Karpas-422 (cell line): ENCODE data around the gene C2CD4C. TPM values are rescaled to one million over a fixed set of nuclear protein-coding genes. Genes with fewer than 3 reads are reported as not detected.

Experiments used
- DNase-seq: peaks from one replicate; pipeline ENCODE4 v3.0.0-alpha.2; 2015
- H2AFZ ChIP-seq: fragments of 200-600 bp; sonication (generic); 2 replicates; pipeline ENCODE4 v1.6.1; 2014; ENCODE audit warnings: antibody characterized with exemption, low read length, mixed read lengths
- H3K27ac ChIP-seq: fragments of 200-600 bp; sonication (generic); 2 replicates; pipeline ENCODE4 v1.5.1; 2014; ENCODE audit warnings: mild to moderate bottlenecking, low read length, moderate library complexity
- H3K27me3 ChIP-seq: fragments of 200-600 bp; sonication (generic); 2 replicates; pipeline ENCODE4 v1.6.1; 2014; ENCODE audit warnings: low read length, mixed read lengths
- H3K36me3 ChIP-seq: fragments of 200-600 bp; sonication (generic); 2 replicates; pipeline ENCODE4 v1.6.1; 2014; ENCODE audit warnings: low read length, mixed read lengths; ENCODE audit not compliant: insufficient read depth
- H3K4me1 ChIP-seq: fragments of 200-600 bp; sonication (generic); 2 replicates; pipeline ENCODE4 v1.6.1; 2014; ENCODE audit warnings: mild to moderate bottlenecking, low read length, mixed read lengths
- H3K4me2 ChIP-seq: fragments of 200-600 bp; sonication (generic); 2 replicates; pipeline ENCODE4 v1.6.1; 2014; ENCODE audit warnings: low read length, low read depth, mild to moderate bottlenecking; ENCODE audit not compliant: poor library complexity, severe bottlenecking
- H3K4me3 ChIP-seq: fragments of 200-600 bp; sonication (generic); 2 replicates; pipeline ENCODE4 v1.5.1; 2014; ENCODE audit warnings: mild to moderate bottlenecking, antibody characterized with exemption, low read length, mixed read lengths
- H3K79me2 ChIP-seq: fragments of 200-600 bp; sonication (generic); 2 replicates; pipeline ENCODE4 v1.6.1; 2014; ENCODE audit warnings: mild to moderate bottlenecking, low read length, mixed read lengths
- H3K9ac ChIP-seq: fragments of 200-600 bp; sonication (generic); 2 replicates; pipeline ENCODE4 v1.6.0; 2014; ENCODE audit warnings: low read length
- H3K9me2 ChIP-seq: fragments of 200-600 bp; sonication (generic), shearing (Covaris generic); replicated peaks from 2 replicates; pipeline ENCODE4 v1.6.0; 2014; ENCODE audit warnings: mild to moderate bottlenecking, low read length, moderate library complexity; ENCODE audit not compliant: insufficient read depth
- H3K9me3 ChIP-seq: fragments of 300-700, 200-600 bp; sonication (generic); 2 replicates; pipeline ENCODE4 v1.6.1; 2014; ENCODE audit warnings: low read length, mixed read lengths
- H4K20me1 ChIP-seq: fragments of 200-600 bp; sonication (generic); 2 replicates; pipeline ENCODE4 v1.6.1; 2014; ENCODE audit warnings: mild to moderate bottlenecking, antibody characterized with exemption, low read length, low read depth; ENCODE audit not compliant: insufficient read depth
- total RNA-seq: library from RNA; depleted of rRNA; stranded (reverse); fragments of >200 nt; shearing (Covaris generic); gene quantifications from 2 replicates; pipeline ENCODE4 v1.2.3, GENCODE V29; 2014; ENCODE audit warnings: low replicate concordance; rRNA removed

Gene C2CD4C
- total RNA-seq, result not detected in 2 replicates

DNA sequence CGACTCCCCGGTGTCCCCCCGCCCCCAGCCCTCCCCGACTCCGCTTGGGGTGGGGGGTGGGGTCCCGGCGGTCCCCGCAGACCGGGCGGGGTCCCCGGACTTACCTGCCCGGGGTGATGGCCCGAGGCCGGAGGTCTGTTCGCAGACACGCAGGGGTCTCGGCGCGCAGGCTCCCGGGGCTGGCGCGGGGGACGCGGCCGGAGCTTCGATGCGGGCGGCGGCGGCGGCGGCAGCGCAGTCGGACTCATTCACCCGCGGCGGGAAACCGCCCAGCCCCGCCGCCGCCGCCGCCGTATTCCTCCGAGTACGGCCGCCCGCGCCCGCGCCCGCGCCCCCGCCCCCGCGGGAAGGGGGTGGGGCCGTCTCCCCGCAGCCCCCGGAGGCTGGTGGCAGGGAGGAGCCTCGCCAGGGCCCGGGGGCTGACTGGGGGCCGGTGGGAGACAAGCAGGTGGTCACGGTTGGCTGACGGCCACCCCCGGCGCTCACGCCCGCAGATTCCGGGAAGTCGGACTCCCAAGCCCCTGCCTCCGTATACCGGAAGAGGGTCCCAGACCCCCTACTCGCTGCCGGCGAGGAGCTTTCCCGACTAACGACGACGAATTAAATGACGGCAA, at the start of gene C2CD4C:
Gene C2CD4C, minus strand, starts transcription at position 246 of the 614 bp plus-strand sequence. CDS start 786 bp downstream, outside the sequence.
- no peaks in the 10 kb centered on the region for H3K36me3 ChIP-seq
- no peaks in the 10 kb centered on the region for H4K20me1 ChIP-seq
- no peaks in the 10 kb centered on the region for H3K9me3 ChIP-seq
- H2AFZ ChIP-seq, result no peak within 1 kb of the TSS
- H3K4me1 ChIP-seq, result no peaks in the 10 kb centered on the region
- H3K4me2 ChIP-seq, result no peak within 1 kb of the TSS
- H3K27me3 ChIP-seq, result no peaks in the 10 kb centered on the region
- no peaks in the 10 kb centered on the region for H3K9me2 ChIP-seq
- H3K27ac ChIP-seq, result no peak within 1 kb of the TSS
- H3K79me2 ChIP-seq, result no peaks in the 10 kb centered on the region
- H3K4me3 ChIP-seq, result no peak within 1 kb of the TSS
- no peak within 1 kb of the TSS for H3K9ac ChIP-seq
- DNase-seq, result no peak

GRCh38 chr19:458091-459042, 49.4 kb upstream of the C2CD4C start:
- Histone ChIP-seq H2AFZ (no peak overlapping the region), H3K4me2 (no peak overlapping the region), H3K27me3 (no peaks in the 10 kb centered on the region)

DNA sequence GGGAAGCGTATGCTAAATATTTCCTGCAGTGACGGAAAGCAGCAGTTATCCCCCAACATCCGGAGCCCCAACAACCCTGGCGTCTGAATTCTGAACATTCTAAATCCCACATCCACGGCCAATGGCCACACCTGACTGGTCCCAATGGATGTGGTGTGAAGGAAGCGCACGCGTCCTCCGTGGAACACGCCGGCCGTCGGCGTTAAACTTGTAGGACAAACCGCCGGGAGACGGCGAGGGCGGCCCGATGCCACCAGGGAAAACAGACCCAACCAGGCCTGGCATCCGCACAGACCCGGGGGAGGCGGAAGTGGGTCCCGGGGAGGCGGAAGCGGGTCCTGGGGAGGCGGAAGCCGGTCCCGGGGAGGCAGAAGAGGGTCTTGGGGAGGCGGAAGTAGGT, 48.7 kb upstream of the C2CD4C start:
- H3K9me3 ChIP-seq, result no peaks in the 10 kb centered on the region; the same call in 1 of the 2 replicates
- no peaks in the 10 kb centered on the region for H3K4me1 ChIP-seq
- no peak overlapping the region for H3K4me2 ChIP-seq
- no peaks in the 10 kb centered on the region for H3K27me3 ChIP-seq
- H3K36me3 ChIP-seq, result no peaks in the 10 kb centered on the region
- no peaks in the 10 kb centered on the region for H3K9me2 ChIP-seq
- no peak overlapping the region for H3K9ac ChIP-seq
- H3K27ac ChIP-seq, result no peak overlapping the region
- H4K20me1 ChIP-seq, result no peaks in the 10 kb centered on the region
- DNase-seq, result no peak
- H3K4me3 ChIP-seq, result no peak overlapping the region
- H2AFZ ChIP-seq, result no peak overlapping the region
- H3K79me2 ChIP-seq, result no peaks in the 10 kb centered on the region

More at GRCh38 chr19:458091-459042, 49.4 kb upstream of the C2CD4C start:
- Histone ChIP-seq H3K9ac (no peak overlapping the region), H3K79me2 (no peaks in the 10 kb centered on the region), H3K4me3 (no peak overlapping the region), H3K27ac (no peak overlapping the region), H3K4me1 (no peaks in the 10 kb centered on the region), H3K9me3 (no peaks in the 10 kb centered on the region; the same call in 1 of the 2 replicates), H3K36me3 (no peaks in the 10 kb centered on the region), H4K20me1 (no peaks in the 10 kb centered on the region), H3K9me2 (no peaks in the 10 kb centered on the region)
- no peak for DNase-seq

- no peak overlapping the region for H3K9ac ChIP-seq
- no peak for DNase-seq
- H3K27ac ChIP-seq, result no peak overlapping the region
- H3K4me2 ChIP-seq, result no peak overlapping the region
- H3K36me3 ChIP-seq, result no peaks in the 10 kb centered on the region
- no peaks in the 10 kb centered on the region for H3K79me2 ChIP-seq
- H3K4me1 ChIP-seq, result no peaks in the 10 kb centered on the region
- H3K9me2 ChIP-seq, result no peaks in the 10 kb centered on the region
- no peaks in the 10 kb centered on the region for H4K20me1 ChIP-seq
- H3K9me3 ChIP-seq, result no peaks in the 10 kb centered on the region; the same call in 1 of the 2 replicates
- no peak overlapping the region for H3K4me3 ChIP-seq
- no peaks in the 10 kb centered on the region for H3K27me3 ChIP-seq
- no peak overlapping the region for H2AFZ ChIP-seq
These were observed 47.7 kb upstream of the C2CD4C start for GRCh38 chr19:456547-457110.

DNA sequence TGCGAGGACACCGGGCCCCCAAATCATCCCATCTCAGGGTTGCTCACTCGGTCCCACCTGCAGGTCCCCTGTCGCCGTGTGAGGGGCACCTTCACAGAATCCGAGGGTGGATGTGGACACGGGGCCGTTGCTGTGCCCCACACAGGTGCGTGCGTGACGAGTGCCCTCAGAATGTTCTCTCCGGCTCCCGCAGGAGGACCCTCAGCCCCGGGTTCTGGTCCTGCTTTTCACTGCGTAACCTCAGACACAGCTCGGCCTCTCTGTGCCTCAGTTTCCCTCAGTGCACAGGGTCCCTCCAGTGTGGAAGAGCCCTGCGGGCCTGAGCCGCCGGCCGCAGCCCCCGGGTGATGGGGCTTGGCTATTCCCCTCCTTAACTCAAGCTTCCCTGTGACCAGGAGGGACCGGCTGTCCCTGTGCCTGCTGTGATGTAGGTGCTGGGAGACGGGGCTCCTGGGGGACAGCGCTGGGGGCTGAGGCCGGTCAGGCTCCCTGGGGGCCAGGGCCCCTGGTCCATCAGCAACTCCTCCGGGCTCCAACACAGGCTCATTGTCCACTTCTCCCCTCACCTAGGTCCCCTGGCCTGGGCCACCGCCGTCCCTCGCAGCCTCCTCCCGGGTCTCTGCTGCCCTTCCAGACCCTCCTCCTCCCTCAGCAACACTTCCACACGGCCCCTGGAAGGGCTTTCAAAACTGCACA, 47.1 kb upstream of the C2CD4C start:
- no peaks in the 10 kb centered on the region for H3K4me1 ChIP-seq
- no peak overlapping the region for H2AFZ ChIP-seq
- H3K4me2 ChIP-seq, result no peak overlapping the region
- no peaks in the 10 kb centered on the region for H4K20me1 ChIP-seq
- peaks cover 4% of the 10 kb centered on the region; the same call in 1 of the 2 replicates for H3K9me3 ChIP-seq
- no peaks in the 10 kb centered on the region for H3K79me2 ChIP-seq
- H3K4me3 ChIP-seq, result no peak overlapping the region
- no peak for DNase-seq
- no peaks in the 10 kb centered on the region for H3K9me2 ChIP-seq
- H3K36me3 ChIP-seq, result no peaks in the 10 kb centered on the region
- no peaks in the 10 kb centered on the region for H3K27me3 ChIP-seq
- no peak overlapping the region for H3K9ac ChIP-seq
- H3K27ac ChIP-seq, result no peak overlapping the region

- Histone ChIP-seq H3K27me3 (no peaks in the 10 kb centered on the region), H3K4me3 (no peak overlapping the region)
- DNase-seq, result no peak
These were observed 46.2 kb upstream of the C2CD4C start for GRCh38 chr19:455031-455705.

DNA sequence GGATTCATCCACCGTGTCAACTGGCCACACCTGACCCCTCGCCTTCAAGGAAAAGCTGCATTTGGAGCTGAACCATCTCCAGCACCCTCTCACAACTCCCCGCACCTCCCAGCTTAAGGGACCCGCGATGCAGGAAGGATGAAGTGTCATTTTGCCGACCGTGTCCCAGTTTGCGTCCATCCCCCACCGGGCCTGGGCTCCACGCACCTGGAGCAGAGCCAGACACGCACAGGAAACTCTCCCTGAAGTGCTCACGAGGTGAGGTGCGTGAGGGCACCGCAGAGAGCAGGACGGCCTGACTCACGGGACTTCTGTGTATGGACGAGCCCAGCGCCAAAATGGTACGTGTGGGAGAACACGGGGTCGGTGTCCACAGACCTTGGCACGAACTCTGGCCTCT, 44.7 kb upstream of the C2CD4C start:
- no peak overlapping the region for H3K4me3 ChIP-seq
- H3K4me1 ChIP-seq, result no peaks in the 10 kb centered on the region
- no peaks in the 10 kb centered on the region for H3K9me2 ChIP-seq
- DNase-seq, result no peak
- H3K79me2 ChIP-seq, result no peaks in the 10 kb centered on the region
- no peaks in the 10 kb centered on the region for H3K27me3 ChIP-seq
- no peaks in the 10 kb centered on the region for H3K36me3 ChIP-seq
- H3K9me3 ChIP-seq, result peaks cover 14% of the 10 kb centered on the region; the same call in 1 of the 2 replicates
- H3K4me2 ChIP-seq, result no peak overlapping the region
- no peaks in the 10 kb centered on the region for H4K20me1 ChIP-seq
- no peak overlapping the region for H3K9ac ChIP-seq
- no peak overlapping the region for H3K27ac ChIP-seq
- no peak overlapping the region for H2AFZ ChIP-seq

More at GRCh38 chr19:455031-455705, 46.2 kb upstream of the C2CD4C start:
- Histone ChIP-seq H3K4me2 (no peak overlapping the region), H3K79me2 (no peaks in the 10 kb centered on the region), H3K9me3 (peaks cover 10% of the 10 kb centered on the region; the same call in 1 of the 2 replicates), H3K36me3 (no peaks in the 10 kb centered on the region), H3K9me2 (no peaks in the 10 kb centered on the region), H2AFZ (no peak overlapping the region), H4K20me1 (no peaks in the 10 kb centered on the region), H3K9ac (no peak overlapping the region), H3K4me1 (no peaks in the 10 kb centered on the region), H3K27ac (no peak overlapping the region)
